Transverse colon (tissue), 4 donors: ENCODE data around the gene DRD4. TPM values are rescaled to one million over a fixed set of nuclear protein-coding genes. Genes with fewer than 3 reads are reported as not detected.
A peak's percentile ranks its signal among the peaks of the same experiment; 100 is the strongest.

Experiments
- DNase-seq: peaks from one replicate; pipeline ENCODE4 v3.0.0-alpha.2; 2019
- H3K27ac ChIP-seq, 4 donors: fragments of 200-600 bp; sonication (generic); 2 replicates each; pipeline ENCODE4 v1.5.1; 2016 to 2018; ENCODE audit warnings: inconsistent platforms in 4 of 4
- H3K27me3 ChIP-seq: fragments of 200-600 bp; sonication (generic); 2 replicates; pipeline ENCODE4 v1.5.1; 2017; ENCODE audit warnings: inconsistent platforms
- H3K36me3 ChIP-seq, 4 donors: fragments of 200-600 bp; sonication (generic); 2 replicates each; pipeline ENCODE4 v1.5.1; 2017 to 2019; ENCODE audit warnings: inconsistent platforms in 4 of 4
- H3K4me1 ChIP-seq, 4 donors: fragments of 200-600 bp; sonication (generic); 2 replicates each; pipeline ENCODE4 v1.5.1; 2017 to 2020; ENCODE audit warnings: inconsistent platforms in 4 of 4
- H3K4me3 ChIP-seq, 4 donors: fragments of 200-600 bp; sonication (generic); 1 replicate in 1 of 4; 2 replicates in 3 of 4; pipeline versions ENCODE4 v1.5.1 to v1.6.1; 2017 to 2019; ENCODE audit warnings: inconsistent platforms in 4 of 4
- H3K9me3 ChIP-seq, 2 donors: fragments of 200-600 bp; sonication (generic); 2 replicates each; pipeline ENCODE4 v1.5.1; 2017 to 2019; ENCODE audit warnings: inconsistent platforms in 2 of 2
- EP300 ChIP-seq: sonication (generic); formaldehyde crosslinking; IDR thresholded peaks from one replicate; pipeline ENCODE4 v1.6.1; 2017; ENCODE audit warnings: antibody characterized with exemption, low read depth
- POLR2A ChIP-seq: fragments of 450-650 bp; IDR thresholded peaks from one replicate; pipeline ENCODE4 v1.6.1; 2016; ENCODE audit warnings: antibody characterized with exemption, mild to moderate bottlenecking, moderate library complexity
- POLR2AphosphoS5 ChIP-seq, 3 donors: sonication (generic); formaldehyde crosslinking; IDR thresholded peaks; one replicate each; pipeline ENCODE4 v1.6.1; 2016; ENCODE audit warnings: antibody characterized with exemption in 3 of 3
- WGBS, 2 donors: methylation state at CpG; one replicate each; pipeline ENCODE4 v1.1.5; 2018; ENCODE audit warnings: low coverage in 1 of 2; 5-methylcytosine and 5-hydroxymethylcytosine counted together
- in situ Hi-C, 4 donors: fragments of 200-750 bp; cut with MboI; loops; one replicate each; pipeline versions ENCODE4 v1.15.0 to v1.15.1; 2017; ENCODE audit warnings: low sequenced_read_pairs in 3 of 4, low pct_ligation_motif_present in 1 of 4, low pct_unique_long_range_greater_than_20kb in 1 of 4
- intact Hi-C: fragments of 100-400 bp; cut with DNase I; formaldehyde crosslinking; loops from one replicate; pipeline ENCODE4 v1.15.1; 2023; ENCODE audit warnings: low total_unique reads
- total RNA-seq, 4 donors: library from RNA; depleted of rRNA; stranded (reverse); fragments of >200 nt; gene quantifications; one replicate each; pipeline ENCODE4 v1.1.0, GENCODE V29; 2016
- TF ChIP-seq, protein P1 (sequence below), 5 experiments: fragments of 200-600 bp in 3 of 5; fragments of 450-650 bp in 2 of 5; sonication (generic) in 3 of 5; IDR thresholded peaks; 1 replicate in 2 of 5; 2 replicates in 3 of 5; pipeline ENCODE4 v1.5.1; 2016 to 2017; ENCODE audit warnings: antibody characterized with exemption in 5 of 5, inconsistent platforms in 3 of 5, mild to moderate bottlenecking in 2 of 5, moderate library complexity in 1 of 5

The DRD4 gene
- total RNA-seq, 4 donors from 2014 or later, result not detected

DNA sequence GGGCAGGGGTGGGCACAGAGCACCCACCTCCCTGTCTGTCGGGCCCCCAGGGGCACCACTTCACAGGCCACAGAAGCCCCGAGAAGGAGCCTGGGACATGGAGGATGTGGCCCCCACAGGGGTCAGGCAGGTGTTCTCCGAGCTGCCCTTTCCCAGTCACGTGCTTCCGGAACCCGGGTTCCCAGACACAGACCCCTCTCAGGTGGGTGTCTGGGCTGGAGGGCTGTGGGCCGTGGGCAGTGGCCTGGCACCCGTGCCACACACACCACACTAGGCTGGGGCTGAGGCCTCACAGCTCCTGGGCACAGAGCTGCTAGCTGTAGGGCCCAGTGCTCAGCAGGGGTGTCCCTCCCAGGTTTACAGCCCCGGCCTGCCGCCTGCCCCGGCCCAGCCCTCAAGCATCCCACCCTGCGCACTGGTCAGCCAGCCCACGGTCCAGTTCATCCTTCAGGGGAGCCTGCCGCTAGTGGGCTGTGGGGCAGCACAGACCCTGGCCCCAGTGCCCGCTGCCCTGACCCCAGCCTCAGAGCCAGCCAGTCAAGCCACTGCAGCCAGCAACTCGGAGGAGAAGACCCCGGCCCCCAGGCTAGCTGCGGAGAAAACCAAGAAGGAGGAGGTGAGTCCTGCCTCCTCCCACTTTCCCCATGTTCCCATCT, 26.8 kb upstream of the DRD4 start:
- no peak for DNase-seq
- no peak overlapping the region for H3K4me3 ChIP-seq
- H3K4me1 ChIP-seq, result peaks cover 20 to 38% (median 29%) of the 10 kb centered on the region in 4 donors
- H3K27me3 ChIP-seq, result no peaks in the 10 kb centered on the region
- intact Hi-C loops, result no loop called here
- 94% methylated on average over 18 of the region's 18 CpGs; no CpG with 5 or more reads in 1 of the 2 donors for WGBS, 2 donors
- H3K27ac ChIP-seq, result no peak overlapping the region
- H3K9me3 ChIP-seq, result no peaks in the 10 kb centered on the region
- in situ Hi-C loops, result no loop called here
- TF ChIP-seq, protein P1, sequence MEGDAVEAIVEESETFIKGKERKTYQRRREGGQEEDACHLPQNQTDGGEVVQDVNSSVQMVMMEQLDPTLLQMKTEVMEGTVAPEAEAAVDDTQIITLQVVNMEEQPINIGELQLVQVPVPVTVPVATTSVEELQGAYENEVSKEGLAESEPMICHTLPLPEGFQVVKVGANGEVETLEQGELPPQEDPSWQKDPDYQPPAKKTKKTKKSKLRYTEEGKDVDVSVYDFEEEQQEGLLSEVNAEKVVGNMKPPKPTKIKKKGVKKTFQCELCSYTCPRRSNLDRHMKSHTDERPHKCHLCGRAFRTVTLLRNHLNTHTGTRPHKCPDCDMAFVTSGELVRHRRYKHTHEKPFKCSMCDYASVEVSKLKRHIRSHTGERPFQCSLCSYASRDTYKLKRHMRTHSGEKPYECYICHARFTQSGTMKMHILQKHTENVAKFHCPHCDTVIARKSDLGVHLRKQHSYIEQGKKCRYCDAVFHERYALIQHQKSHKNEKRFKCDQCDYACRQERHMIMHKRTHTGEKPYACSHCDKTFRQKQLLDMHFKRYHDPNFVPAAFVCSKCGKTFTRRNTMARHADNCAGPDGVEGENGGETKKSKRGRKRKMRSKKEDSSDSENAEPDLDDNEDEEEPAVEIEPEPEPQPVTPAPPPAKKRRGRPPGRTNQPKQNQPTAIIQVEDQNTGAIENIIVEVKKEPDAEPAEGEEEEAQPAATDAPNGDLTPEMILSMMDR (IDR thresholded peaks at IDR 0.05), result no peak
- TF ChIP-seq POLR2A (no peak), POLR2AphosphoS5 (IDR thresholded peaks at IDR 0.05) (no peak), EP300 (no peak)
- peaks cover 0 to 56% (median 29%) of the 10 kb centered on the region in 4 donors for H3K36me3 ChIP-seq

DNA sequence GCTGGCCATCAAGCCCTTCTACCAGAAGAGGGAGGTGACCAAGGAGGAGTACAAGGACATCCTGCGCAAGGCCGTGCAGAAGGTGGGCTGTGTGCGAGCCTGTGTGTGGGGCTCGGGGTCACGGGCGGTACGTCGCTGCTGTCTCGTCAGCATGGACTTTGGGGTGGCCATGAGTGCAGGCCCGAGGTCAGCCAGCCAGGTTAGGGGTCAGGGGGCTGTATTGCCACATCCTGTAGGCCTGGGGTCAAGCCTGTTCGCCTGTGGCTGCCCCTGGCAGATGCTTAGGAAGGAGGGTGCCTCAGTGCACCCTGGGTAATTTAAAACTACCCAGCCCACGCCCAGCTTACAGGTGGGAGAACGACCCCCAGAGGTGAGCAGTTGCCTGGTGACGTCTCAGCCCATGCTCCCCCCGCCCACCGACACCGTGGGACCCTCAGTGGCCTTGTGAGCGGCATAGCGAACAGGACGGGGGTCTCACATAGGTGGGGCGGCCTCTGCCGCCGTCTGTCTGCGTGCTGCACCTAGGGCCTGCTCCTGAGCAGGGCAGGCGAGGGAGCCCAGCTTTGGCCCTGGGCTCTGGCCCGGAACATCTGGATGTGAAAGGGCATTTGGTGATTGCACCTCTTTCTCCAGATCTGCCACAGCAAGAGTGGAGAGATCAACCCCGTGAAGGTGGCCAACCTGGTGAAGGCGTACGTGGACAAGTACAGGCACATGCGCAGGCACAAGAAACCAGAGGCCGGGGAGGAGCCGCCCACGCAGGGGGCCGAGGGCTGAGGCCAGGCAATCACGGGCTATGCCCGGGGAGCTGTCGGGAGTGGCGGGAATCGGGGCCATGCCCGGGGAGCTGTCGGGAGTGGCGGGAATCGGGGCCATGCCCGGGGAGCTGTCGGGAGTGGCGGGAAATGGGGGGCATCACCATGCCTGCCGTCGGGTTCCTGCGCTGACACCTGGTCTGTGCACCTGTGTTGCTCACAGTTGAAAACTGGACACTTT, 25.8 kb upstream of the DRD4 start:
- Histone ChIP-seq H3K27ac (peak overlapping the region; percentile 64 to 96 (median 88)), H3K27me3 (no peaks in the 10 kb centered on the region), H3K9me3 (no peaks in the 10 kb centered on the region), H3K4me1 (peaks cover 20 to 43% (median 34%) of the 10 kb centered on the region in 4 donors), H3K36me3 (peaks cover 0 to 46% (median 24%) of the 10 kb centered on the region in 4 donors), H3K4me3 (no peak overlapping the region)
- intact Hi-C loops (no loop called here), in situ Hi-C loops (no loop called here)
- 60 to 88% methylated on average over 1 to 47 of the region's 49 CpGs for WGBS, 2 donors
- DNase-seq, result no peak
- TF ChIP-seq, protein P1 (IDR thresholded peaks at IDR 0.05), result no peak
- TF ChIP-seq POLR2A, result no peak

DNA sequence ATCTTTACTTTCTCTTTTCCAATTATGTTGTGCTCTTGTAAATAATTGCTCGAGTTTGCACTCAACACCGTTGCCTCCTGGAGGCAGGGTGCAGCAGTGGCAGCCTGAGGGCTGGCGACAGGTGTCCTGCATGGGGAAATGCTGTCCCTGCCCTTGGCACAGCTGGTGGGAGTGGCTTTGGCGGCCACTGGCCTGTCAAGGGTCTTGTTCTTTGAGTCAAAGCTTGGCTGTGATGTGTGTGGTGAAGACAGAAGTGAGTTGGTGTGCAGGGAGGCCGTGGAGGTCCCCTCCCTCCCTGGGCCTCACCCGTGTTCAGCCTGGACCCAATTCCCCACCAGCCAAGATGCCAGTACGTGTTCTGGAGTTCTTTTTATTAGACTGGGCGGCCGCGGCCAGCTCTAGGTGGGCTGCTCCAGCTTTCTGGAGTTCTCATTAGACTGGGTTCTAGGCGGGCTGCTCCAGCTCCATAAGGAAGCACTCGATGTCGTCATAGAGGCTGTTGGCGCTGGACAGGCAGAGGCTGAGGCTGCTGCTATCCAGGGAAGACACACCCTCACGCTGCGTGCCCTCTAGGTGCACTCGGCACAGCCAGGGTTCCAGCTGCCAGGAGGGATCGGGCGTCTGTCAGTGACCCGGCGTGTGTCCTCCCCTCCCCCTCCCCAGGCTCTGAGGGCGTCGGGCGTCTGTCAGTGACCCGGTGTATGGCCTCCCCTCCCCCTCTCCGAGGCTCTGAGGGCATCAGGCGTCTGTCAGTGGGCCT, 24.7 kb upstream of the DRD4 start:
- DNase-seq, result peak; percentile 83
- peaks cover 20 to 48% (median 37%) of the 10 kb centered on the region in 4 donors for H3K4me1 ChIP-seq
- 45% methylated on average over 26 of the region's 27 CpGs; no CpG with 5 or more reads in 1 of the 2 donors for WGBS, 2 donors
- no peaks in the 10 kb centered on the region for H3K27me3 ChIP-seq
- H3K9me3 ChIP-seq, result no peaks in the 10 kb centered on the region
- no peak overlapping the region for H3K4me3 ChIP-seq
- H3K36me3 ChIP-seq, result peaks cover 0 to 35% (median 20%) of the 10 kb centered on the region in 4 donors
- TF ChIP-seq EP300 (no peak), POLR2A (no peak), POLR2AphosphoS5 (IDR thresholded peaks at IDR 0.05) (peak; percentile 15 to 49 (median 38))
- TF ChIP-seq, protein P1 (IDR thresholded peaks at IDR 0.05), result peak; percentile 9 to 80 (median 41)
- intact Hi-C loops, result no loop called here
- in situ Hi-C loops, result no loop called here
- peak overlapping the region; percentile 64 to 96 (median 88) for H3K27ac ChIP-seq
